Endothelial cell of umbilical vein (primary cell): Measurements from ENCODE around the gene PGA3. TPM values are rescaled to one million over a fixed set of nuclear protein-coding genes. Genes with fewer than 3 reads are reported as not detected.
"Not testable (repeated sequence)": the region's sequence is repeated elsewhere in the genome, so short reads cannot be mapped to it uniquely, and the experiment has no call there.

Experiments
- BruUV-seq: library from RNA; stranded (reverse); fragments of 400-500 nt; replicated peaks from 2 replicates; lab custom pipeline; 2021; lab: Mats Ljungman, UMichigan
- CTCF ChIA-PET: fragments of 300-600, 350-600 bp; sonication (Branson Sonifier 250); formaldehyde crosslinking; loops from one replicate; lab custom pipeline; 2021; ENCODE audit warnings: antibody characterized with exemption, inconsistent platforms; lab: Charles Lee
- POLR2A ChIA-PET: fragments of 300-600, 350-600 bp; sonication (Branson Sonifier 250); formaldehyde crosslinking; loops from one replicate; lab custom pipeline; 2021; ENCODE audit warnings: antibody characterized with exemption, inconsistent platforms; lab: Charles Lee
- DNase-seq: peaks from one replicate; pipeline ENCODE4 v3.0.0-alpha.2; 2011; ENCODE audit warnings: low read depth, low spot score
- FAIRE-seq: peaks from 2 replicates; lab custom pipeline; 2011; peaks lifted over from hg19 to GRCh38; lab: Jason Lieb, UNC
- H2AFZ ChIP-seq: 2 replicates; pipeline ENCODE4 v1.6.0; 2012; ENCODE audit warnings: low read depth, low read length, control low read depth, inconsistent platforms
- H3K27ac ChIP-seq: 2 replicates; pipeline ENCODE4 v1.5.1; 2011; ENCODE audit warnings: low read depth, mild to moderate bottlenecking, control low read depth, low read length, moderate library complexity; ENCODE audit not compliant: insufficient read depth
- H3K27me3 ChIP-seq, 2 experiments: 2 replicates each; pipeline versions ENCODE4 v1.6.0 to v1.6.1; 2011; ENCODE audit warnings: low read length in 2 of 2, mixed read lengths in 1 of 2; ENCODE audit not compliant: control insufficient read depth in 2 of 2, insufficient read depth in 2 of 2
- H3K36me3 ChIP-seq, 2 experiments: 2 replicates in 1 of 2; 3 replicates in 1 of 2; pipeline ENCODE4 v1.5.1; 2011; ENCODE audit warnings: low read length in 2 of 2, mild to moderate bottlenecking in 1 of 2, moderate library complexity in 1 of 2; ENCODE audit not compliant: control insufficient read depth in 2 of 2, insufficient read depth in 2 of 2; ENCODE audit errors: extremely low read depth in 1 of 2
- H3K4me1 ChIP-seq: 3 replicates; pipeline ENCODE4 v1.5.1; 2011; ENCODE audit warnings: mild to moderate bottlenecking, low read length; ENCODE audit not compliant: control insufficient read depth, insufficient read depth; ENCODE audit errors: extremely low read depth
- H3K4me2 ChIP-seq: 2 replicates; pipeline ENCODE4 v1.6.1; 2011; ENCODE audit warnings: low read length, control low read depth, mixed read lengths; ENCODE audit not compliant: insufficient read depth
- H3K4me3 ChIP-seq, 3 experiments: fragments of 200-600 bp in 1 of 3; sonication (generic), shearing (Covaris generic) in 1 of 3; replicated peaks in 1 of 3; 2 replicates each; pipeline ENCODE4 v1.5.1; 2011 to 2016; ENCODE audit warnings: control low read depth in 3 of 3, low read length in 3 of 3, mild to moderate bottlenecking in 2 of 3, inconsistent platforms in 1 of 3, low read depth in 1 of 3, moderate library complexity in 1 of 3; ENCODE audit not compliant: insufficient read depth in 1 of 3
- H3K79me2 ChIP-seq: 2 replicates; pipeline ENCODE4 v1.6.0; 2012; ENCODE audit warnings: low read length, inconsistent platforms; ENCODE audit not compliant: control insufficient read depth, insufficient read depth
- H3K9ac ChIP-seq: replicated peaks from 2 replicates; pipeline ENCODE3; 2011; ENCODE audit warnings: low read length, control low read depth; ENCODE audit not compliant: insufficient read depth; ENCODE audit errors: extremely low read depth
- H3K9me1 ChIP-seq: replicated peaks from 3 replicates; pipeline ENCODE4 v1.6.0; 2011; ENCODE audit warnings: mild to moderate bottlenecking, low read length; ENCODE audit not compliant: control insufficient read depth, insufficient read depth; ENCODE audit errors: extremely low read depth
- H3K9me3 ChIP-seq: replicated peaks from 2 replicates; pipeline ENCODE4 v1.5.1; 2012; ENCODE audit warnings: low read length, inconsistent platforms; ENCODE audit not compliant: control insufficient read depth, insufficient read depth
- H4K20me1 ChIP-seq: replicated peaks from 2 replicates; pipeline ENCODE3; 2011; ENCODE audit warnings: mild to moderate bottlenecking, low read length; ENCODE audit not compliant: control insufficient read depth, insufficient read depth; ENCODE audit errors: extremely low read depth
- dilution Hi-C: fragments of 300-500 bp; cut with MboI; formaldehyde crosslinking; loops from one replicate; pipeline ENCODE4 v1.15.0; 2019; ENCODE audit warnings: low sequenced_read_pairs; ENCODE audit not compliant: extremely low pct_ligation_motif_present
- intact Hi-C: fragments of 100-400 bp; cut with micrococcal nuclease; formaldehyde crosslinking; loops from one replicate; pipeline ENCODE4 v1.10.0; 2022
- polyA plus RNA-seq, 4 experiments: library from polyadenylated mRNA; depleted of rRNA in 3 of 4; stranded (reverse) in 3 of 4; unstranded in 1 of 4; fragments of >200 nt; gene quantifications; 2 replicates each; pipeline versions ENCODE4 v1.2.1 to v1.2.3, GENCODE V29; 2011 to 2012; ENCODE audit warnings: missing spikeins in 1 of 4
- total RNA-seq: library from RNA; stranded (reverse); gene quantifications from 2 replicates; pipeline ENCODE4 v1.2.3, GENCODE V29; 2021

Gene PGA3
- total and polyA plus RNA-seq, 2 donors (not counting 3 experiments of a cell fraction or from before 2014, with no cell fraction given) = not detected

GRCh38 chr11:61240875-61241274 is 37.6 kb downstream of the PGA3 start, which contains the start of gene PGA5:
PGA5 (plus strand) TSS chr11:61241175; CDS start chr11:61241227, 52 bp downstream.
- FAIRE-seq, POLR2A ChIA-PET: not testable (repeated sequence)

DNA sequence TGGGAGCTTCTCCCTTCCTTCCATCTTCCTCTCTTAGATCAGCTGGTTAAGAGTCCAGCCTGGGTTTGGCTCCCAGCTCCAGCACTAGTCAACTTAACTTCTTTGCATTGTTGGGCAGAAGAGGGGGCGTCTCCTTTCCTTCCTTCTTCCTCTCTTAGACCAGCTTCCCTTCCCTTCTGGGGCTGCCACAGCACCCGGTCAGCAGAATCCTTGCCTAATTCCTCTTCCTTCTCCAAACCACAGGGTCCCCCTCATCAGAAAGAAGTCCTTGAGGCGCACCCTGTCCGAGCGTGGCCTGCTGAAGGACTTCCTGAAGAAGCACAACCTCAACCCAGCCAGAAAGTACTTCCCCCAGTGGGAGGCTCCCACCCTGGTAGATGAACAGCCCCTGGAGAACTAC is 38.2 kb downstream of the PGA3 start:
- CTCF ChIA-PET, H3K27ac ChIP-seq, POLR2A ChIA-PET, H3K79me2 ChIP-seq, H3K9me3 ChIP-seq, H3K4me3 ChIP-seq, H3K4me1 ChIP-seq, H2AFZ ChIP-seq, H4K20me1 ChIP-seq, dilution Hi-C loops, BruUV-seq, FAIRE-seq, intact Hi-C loops, H3K4me2 ChIP-seq, DNase-seq, H3K27me3 ChIP-seq, H3K9ac ChIP-seq, H3K9me1 ChIP-seq, H3K36me3 ChIP-seq: not testable (repeated sequence)

More at GRCh38 chr11:61240875-61241274, 37.6 kb downstream of the PGA3 start, which contains the start of gene PGA5:
- H4K20me1 ChIP-seq, H3K36me3 ChIP-seq, H2AFZ ChIP-seq, H3K79me2 ChIP-seq, H3K4me1 ChIP-seq, DNase-seq, dilution Hi-C loops, BruUV-seq, CTCF ChIA-PET, H3K27ac ChIP-seq, H3K9me3 ChIP-seq, H3K4me2 ChIP-seq, H3K27me3 ChIP-seq, H3K4me3 ChIP-seq, H3K9ac ChIP-seq, H3K9me1 ChIP-seq, intact Hi-C loops: not testable (repeated sequence)

DNA sequence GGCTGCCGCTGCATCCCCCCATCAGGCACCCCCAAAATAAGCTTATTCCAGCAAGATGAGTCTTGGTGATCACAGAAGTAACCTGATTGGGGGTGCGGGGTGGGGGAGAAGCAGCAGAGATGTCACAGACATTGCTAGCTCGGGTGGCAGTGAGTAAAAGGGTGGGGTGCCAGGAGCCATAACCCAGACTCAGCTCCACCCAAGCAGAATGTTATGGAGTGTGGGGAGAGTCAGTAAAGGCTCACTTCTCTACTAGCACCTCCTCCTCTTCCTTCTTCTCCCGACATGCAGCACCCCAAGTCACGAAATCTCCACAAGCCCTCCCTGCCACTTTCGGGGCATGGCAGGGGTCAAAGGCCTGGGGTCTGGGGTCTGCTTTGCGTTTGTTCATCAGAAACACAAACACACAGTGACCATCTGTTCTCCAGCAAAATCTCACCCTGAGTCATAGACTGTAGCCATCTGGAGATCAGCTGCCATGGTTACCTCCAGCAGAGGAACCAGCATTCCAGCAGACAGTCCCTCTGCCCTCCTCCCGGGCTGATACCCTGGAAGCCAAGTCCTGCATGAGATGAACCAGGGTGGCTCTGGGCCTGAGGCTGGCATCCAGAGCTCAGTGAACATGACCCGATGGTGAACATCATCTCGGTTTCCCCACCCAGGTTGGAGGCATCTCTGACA is 42.1 kb downstream of the PGA3 start:
- H2AFZ ChIP-seq, H3K9me1 ChIP-seq, H4K20me1 ChIP-seq, dilution Hi-C loops, H3K36me3 ChIP-seq, FAIRE-seq, BruUV-seq, H3K27me3 ChIP-seq, DNase-seq, POLR2A ChIA-PET, H3K9me3 ChIP-seq, H3K9ac ChIP-seq, H3K4me2 ChIP-seq, CTCF ChIA-PET, H3K4me1 ChIP-seq, intact Hi-C loops, H3K27ac ChIP-seq, H3K4me3 ChIP-seq, H3K79me2 ChIP-seq: not testable (repeated sequence)

- H3K27ac ChIP-seq, H3K9me1 ChIP-seq, H2AFZ ChIP-seq, H3K79me2 ChIP-seq, H3K4me2 ChIP-seq, BruUV-seq, H3K4me3 ChIP-seq, FAIRE-seq, DNase-seq, H3K9me3 ChIP-seq, intact Hi-C loops, H3K27me3 ChIP-seq, POLR2A ChIA-PET, H4K20me1 ChIP-seq, H3K9ac ChIP-seq, H3K36me3 ChIP-seq, dilution Hi-C loops, H3K4me1 ChIP-seq, CTCF ChIA-PET: not testable (repeated sequence)
Measured at GRCh38 chr11:61248071-61248470, 44.8 kb downstream of the PGA3 start.
